ENCODE results near the gene ZNF181.

The ZNF181 gene

GRCh38 chr19:34757441-34757840 is 23.4 kb downstream of the ZNF181 start:
- H3K36me3 ChIP-seq (ENCODE audit: control insufficient read depth in 4 of 4, insufficient read depth in 4 of 4, low read length in 3 of 4) = peaks cover 0 to 22% (median 3%) of the 10 kb centered on the region in 4 experiments
- H3K27ac ChIP-seq (ENCODE audit: insufficient read depth in 1 of 2, low read depth in 1 of 2, low read length in 2 of 2, poor library complexity in 1 of 2, severe bottlenecking in 2 of 2) = no peak overlapping the region
- no peak for DNase-seq
- ChIA-PET POLR2A (no interaction called here), CTCF (no interaction called here)
- H3K4me3 ChIP-seq (ENCODE audit: control insufficient read depth in 1 of 7, extremely low read depth in 1 of 7, insufficient read depth in 4 of 7, low read depth in 2 of 7, low read length in 6 of 7) = no peak overlapping the region
- peaks cover 25 to 87% (median 59%) of the 10 kb centered on the region in 5 experiments for H3K9me3 ChIP-seq (ENCODE audit: control extremely low read depth in 1 of 5, control insufficient read depth in 4 of 5, insufficient read depth in 2 of 5, low read depth in 1 of 5, low read length in 4 of 5)
- WGBS (ENCODE audit: insufficient coverage) = 100% methylated on average over 3 of the region's 4 CpGs
- H3K27me3 ChIP-seq (replicated peaks in 2 of 5; ENCODE audit: control insufficient read depth in 4 of 5, insufficient read depth in 5 of 5, low read length in 4 of 5) = no peaks in the 10 kb centered on the region
- no peaks in the 10 kb centered on the region for H3K4me1 ChIP-seq (ENCODE audit: control extremely low read depth in 1 of 4, control insufficient read depth in 4 of 4, insufficient read depth in 4 of 4, low read length in 3 of 4)

- ChIA-PET POLR2A (no interaction called here), CTCF (no interaction called here)
- Histone ChIP-seq H3K4me3 (ENCODE audit: control insufficient read depth in 1 of 7, extremely low read depth in 1 of 7, insufficient read depth in 4 of 7, low read depth in 2 of 7, low read length in 6 of 7) (no peak overlapping the region), H3K36me3 (ENCODE audit: control insufficient read depth in 4 of 4, insufficient read depth in 4 of 4, low read length in 3 of 4) (peaks cover 0 to 32% (median 5%) of the 10 kb centered on the region in 4 experiments), H3K27me3 (replicated peaks in 2 of 5; ENCODE audit: control insufficient read depth in 4 of 5, insufficient read depth in 5 of 5, low read length in 4 of 5) (no peaks in the 10 kb centered on the region), H3K4me1 (ENCODE audit: control extremely low read depth in 1 of 4, control insufficient read depth in 4 of 4, insufficient read depth in 4 of 4, low read length in 3 of 4) (no peaks in the 10 kb centered on the region), H3K9me3 (ENCODE audit: control extremely low read depth in 1 of 5, control insufficient read depth in 4 of 5, insufficient read depth in 2 of 5, low read depth in 1 of 5, low read length in 4 of 5) (peaks cover 20 to 92% (median 53%) of the 10 kb centered on the region in 5 experiments), H3K27ac (ENCODE audit: insufficient read depth in 1 of 2, low read depth in 1 of 2, low read length in 2 of 2, poor library complexity in 1 of 2, severe bottlenecking in 2 of 2) (no peak overlapping the region)
- 90% methylated on average over 2 of the region's 11 CpGs for WGBS (ENCODE audit: insufficient coverage)
- no peak for DNase-seq
Observed at GRCh38 chr19:34759218-34759917, 25.3 kb downstream of the ZNF181 start.

- 100% methylated on average over 1 of the region's 2 CpGs for WGBS (ENCODE audit: insufficient coverage)
- Histone ChIP-seq H3K27ac (ENCODE audit: insufficient read depth in 1 of 2, low read depth in 1 of 2, low read length in 2 of 2, poor library complexity in 1 of 2, severe bottlenecking in 2 of 2) (no peak overlapping the region), H3K4me3 (ENCODE audit: control insufficient read depth in 1 of 7, extremely low read depth in 1 of 7, insufficient read depth in 4 of 7, low read depth in 2 of 7, low read length in 6 of 7) (no peak overlapping the region), H3K9me3 (ENCODE audit: control extremely low read depth in 1 of 5, control insufficient read depth in 4 of 5, insufficient read depth in 2 of 5, low read depth in 1 of 5, low read length in 4 of 5) (peaks cover 0 to 94% (median 42%) of the 10 kb centered on the region in 5 experiments), H3K27me3 (replicated peaks in 2 of 5; ENCODE audit: control insufficient read depth in 4 of 5, insufficient read depth in 5 of 5, low read length in 4 of 5) (no peaks in the 10 kb centered on the region), H3K36me3 (ENCODE audit: control insufficient read depth in 4 of 4, insufficient read depth in 4 of 4, low read length in 3 of 4) (peaks cover 21 to 84% (median 41%) of the 10 kb centered on the region in 4 experiments), H3K4me1 (ENCODE audit: control extremely low read depth in 1 of 4, control insufficient read depth in 4 of 4, insufficient read depth in 4 of 4, low read length in 3 of 4) (no peaks in the 10 kb centered on the region)
- ChIA-PET CTCF (no interaction called here), POLR2A (no interaction called here)
- DNase-seq = no peak
Observed at GRCh38 chr19:34766386-34766785, 32.3 kb downstream of the ZNF181 start.

- POLR2A ChIA-PET = no interaction called here
- CTCF ChIA-PET = no interaction called here
- H3K4me3 ChIP-seq (ENCODE audit: control insufficient read depth in 1 of 7, extremely low read depth in 1 of 7, insufficient read depth in 4 of 7, low read depth in 2 of 7, low read length in 6 of 7) = no peak overlapping the region
- DNase-seq = no peak
- H3K27ac ChIP-seq (ENCODE audit: insufficient read depth in 1 of 2, low read depth in 1 of 2, low read length in 2 of 2, poor library complexity in 1 of 2, severe bottlenecking in 2 of 2) = no peak overlapping the region
- H3K27me3 ChIP-seq (replicated peaks in 2 of 5; ENCODE audit: control insufficient read depth in 4 of 5, insufficient read depth in 5 of 5, low read length in 4 of 5) = no peaks in the 10 kb centered on the region
- 100% methylated on average over 1 of the region's 3 CpGs for WGBS (ENCODE audit: insufficient coverage)
- peaks cover 21 to 77% (median 41%) of the 10 kb centered on the region in 4 experiments for H3K36me3 ChIP-seq (ENCODE audit: control insufficient read depth in 4 of 4, insufficient read depth in 4 of 4, low read length in 3 of 4)
- H3K9me3 ChIP-seq (ENCODE audit: control extremely low read depth in 1 of 5, control insufficient read depth in 4 of 5, insufficient read depth in 2 of 5, low read depth in 1 of 5, low read length in 4 of 5) = peaks cover 0 to 80% (median 37%) of the 10 kb centered on the region in 5 experiments
- H3K4me1 ChIP-seq (ENCODE audit: control extremely low read depth in 1 of 4, control insufficient read depth in 4 of 4, insufficient read depth in 4 of 4, low read length in 3 of 4) = peaks cover 0 to 8% (median 7%) of the 10 kb centered on the region in 4 experiments
Observed at GRCh38 chr19:34767951-34768350, 33.9 kb downstream of the ZNF181 start.

- Histone ChIP-seq H3K4me3 (ENCODE audit: control insufficient read depth in 1 of 7, extremely low read depth in 1 of 7, insufficient read depth in 4 of 7, low read depth in 2 of 7, low read length in 6 of 7) (peak within 1 kb of the TSS; percentile 58 to 86 (median 79)), H3K36me3 (ENCODE audit: control insufficient read depth in 4 of 4, insufficient read depth in 4 of 4, low read length in 3 of 4) (peaks cover 3 to 29% (median 10%) of the 10 kb centered on the region in 4 experiments), H3K4me1 (ENCODE audit: control extremely low read depth in 1 of 4, control insufficient read depth in 4 of 4, insufficient read depth in 4 of 4, low read length in 3 of 4) (peaks cover 0 to 10% (median 9%) of the 10 kb centered on the region in 4 experiments), H3K27ac (ENCODE audit: insufficient read depth in 1 of 2, low read depth in 1 of 2, low read length in 2 of 2, poor library complexity in 1 of 2, severe bottlenecking in 2 of 2) (peak within 1 kb of the TSS in 1 of 2 experiments; percentile 82), H3K9me3 (ENCODE audit: control extremely low read depth in 1 of 5, control insufficient read depth in 4 of 5, insufficient read depth in 2 of 5, low read depth in 1 of 5, low read length in 4 of 5) (peaks cover 1 to 35% (median 19%) of the 10 kb centered on the region in 5 experiments), H3K27me3 (replicated peaks in 2 of 5; ENCODE audit: control insufficient read depth in 4 of 5, insufficient read depth in 5 of 5, low read length in 4 of 5) (no peaks in the 10 kb centered on the region)
- CTCF ChIA-PET = no interaction called here
- WGBS (ENCODE audit: insufficient coverage) = under 1% methylated on average over 64 of the region's 69 CpGs
- DNase-seq = peak; percentile 89 to 95 (median 94)
- POLR2A ChIA-PET = no interaction called here
Observed at GRCh38 chr19:34772697-34773554, 38.9 kb downstream of the ZNF181 start, which contains the start of gene ZNF599. ZNF599 (minus strand) TSS chr19:34773215; CDS start chr19:34772841, 374 bp downstream.

GRCh38 chr19:34773555-34773864 is 39.5 kb downstream of the ZNF181 start:
- Histone ChIP-seq H3K4me3 (ENCODE audit: control insufficient read depth in 1 of 7, extremely low read depth in 1 of 7, insufficient read depth in 4 of 7, low read depth in 2 of 7, low read length in 6 of 7) (peak overlapping the region in 6 of 7 experiments; percentile 31 to 81 (median 76)), H3K36me3 (ENCODE audit: control insufficient read depth in 4 of 4, insufficient read depth in 4 of 4, low read length in 3 of 4) (peaks cover 3 to 24% (median 6%) of the 10 kb centered on the region in 4 experiments), H3K4me1 (ENCODE audit: control extremely low read depth in 1 of 4, control insufficient read depth in 4 of 4, insufficient read depth in 4 of 4, low read length in 3 of 4) (peaks cover 0 to 10% (median 9%) of the 10 kb centered on the region in 4 experiments), H3K27ac (ENCODE audit: insufficient read depth in 1 of 2, low read depth in 1 of 2, low read length in 2 of 2, poor library complexity in 1 of 2, severe bottlenecking in 2 of 2) (no peak overlapping the region), H3K9me3 (ENCODE audit: control extremely low read depth in 1 of 5, control insufficient read depth in 4 of 5, insufficient read depth in 2 of 5, low read depth in 1 of 5, low read length in 4 of 5) (peaks cover 1 to 33% (median 19%) of the 10 kb centered on the region in 5 experiments), H3K27me3 (replicated peaks in 2 of 5; ENCODE audit: control insufficient read depth in 4 of 5, insufficient read depth in 5 of 5, low read length in 4 of 5) (no peaks in the 10 kb centered on the region)
- no CpG with 5 or more reads among the region's 2 CpGs for WGBS (ENCODE audit: insufficient coverage)
- ChIA-PET CTCF (no interaction called here), POLR2A (no interaction called here)
- DNase-seq = no peak

GRCh38 chr19:34774857-34775256 is 40.8 kb downstream of the ZNF181 start:
- WGBS (ENCODE audit: insufficient coverage) = 60% methylated on average over 1 of the region's 2 CpGs
- H3K4me3 ChIP-seq (ENCODE audit: control insufficient read depth in 1 of 7, extremely low read depth in 1 of 7, insufficient read depth in 4 of 7, low read depth in 2 of 7, low read length in 6 of 7) = no peak overlapping the region
- H3K27me3 ChIP-seq (replicated peaks in 2 of 5; ENCODE audit: control insufficient read depth in 4 of 5, insufficient read depth in 5 of 5, low read length in 4 of 5) = no peaks in the 10 kb centered on the region
- H3K36me3 ChIP-seq (ENCODE audit: control insufficient read depth in 4 of 4, insufficient read depth in 4 of 4, low read length in 3 of 4) = peaks cover 0 to 10% (median 0%) of the 10 kb centered on the region in 4 experiments
- H3K9me3 ChIP-seq (ENCODE audit: control extremely low read depth in 1 of 5, control insufficient read depth in 4 of 5, insufficient read depth in 2 of 5, low read depth in 1 of 5, low read length in 4 of 5) = peaks cover 0 to 25% (median 18%) of the 10 kb centered on the region in 5 experiments
- POLR2A ChIA-PET = no interaction called here
- CTCF ChIA-PET = no interaction called here
- no peak overlapping the region for H3K27ac ChIP-seq (ENCODE audit: insufficient read depth in 1 of 2, low read depth in 1 of 2, low read length in 2 of 2, poor library complexity in 1 of 2, severe bottlenecking in 2 of 2)
- peaks cover 0 to 10% (median 9%) of the 10 kb centered on the region in 4 experiments for H3K4me1 ChIP-seq (ENCODE audit: control extremely low read depth in 1 of 4, control insufficient read depth in 4 of 4, insufficient read depth in 4 of 4, low read length in 3 of 4)
- no peak for DNase-seq
